ENCODE measurements around the gene GRAMD2B.
"Not testable (repeated sequence)": the region's sequence is repeated elsewhere in the genome, so short reads cannot be mapped to it uniquely, and the experiment has no call there.

The GRAMD2B gene

DNA sequence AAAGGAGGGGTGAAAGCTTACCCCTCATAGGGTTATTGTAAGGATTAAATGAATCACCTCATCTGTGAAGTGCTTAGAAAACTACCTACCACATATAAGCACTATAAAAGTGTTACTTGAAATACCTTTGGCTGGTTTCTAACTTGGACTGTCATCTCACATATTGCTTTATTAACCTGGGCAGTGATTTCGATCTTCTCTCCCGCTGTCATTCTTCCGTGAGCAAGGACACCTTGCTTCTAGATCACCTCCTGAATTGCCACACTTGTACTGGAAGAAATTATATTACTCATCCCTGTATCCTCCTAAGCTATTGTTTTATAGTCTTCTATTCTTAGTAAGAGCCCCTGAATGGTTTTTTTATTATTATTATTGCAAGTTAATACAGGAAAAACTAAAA lies 34.0 kb upstream of the GRAMD2B start:
- H3K4me3 ChIP-seq (ENCODE audit: low read depth in 1 of 2, low read length in 2 of 2) = no peak overlapping the region
- no peak overlapping the region for H3K9ac ChIP-seq (ENCODE audit: low read depth in 1 of 2, low read length in 2 of 2)
- no peaks in the 10 kb centered on the region for H3K9me3 ChIP-seq (ENCODE audit: control insufficient read depth in 1 of 2, low read length in 2 of 2)
- H3K27ac ChIP-seq (ENCODE audit: low read depth, low read length) = no peak overlapping the region
- no peaks in the 10 kb centered on the region for H3K27me3 ChIP-seq (ENCODE audit: control insufficient read depth in 1 of 2, insufficient read depth in 2 of 2, low read length in 2 of 2)
- peaks cover 16 to 23% of the 10 kb centered on the region in 2 donors for H3K4me1 ChIP-seq (ENCODE audit: control insufficient read depth in 1 of 2, insufficient read depth in 2 of 2, low read length in 2 of 2)
- no peaks in the 10 kb centered on the region for H3K36me3 ChIP-seq (ENCODE audit: control insufficient read depth in 1 of 2, insufficient read depth in 2 of 2, low read length in 2 of 2)

DNA sequence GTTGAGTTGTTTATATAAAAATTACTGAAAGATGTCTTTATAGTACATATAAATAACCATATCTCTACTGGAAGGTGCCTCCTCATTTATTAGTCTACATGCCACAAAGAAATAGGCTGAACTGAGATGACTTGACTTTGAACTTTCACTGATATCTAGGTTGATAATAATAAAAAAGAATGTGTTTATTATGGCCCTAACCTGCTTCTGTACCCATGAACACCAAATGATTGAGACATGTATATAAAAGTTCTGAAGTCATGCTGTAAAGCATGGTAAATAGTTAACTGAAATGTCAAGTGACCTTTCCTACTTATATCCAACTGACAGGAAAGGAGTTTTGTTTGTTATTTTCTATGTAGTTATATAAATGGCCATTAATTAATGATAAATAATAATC lies 33.2 kb upstream of the GRAMD2B start:
- Histone ChIP-seq H3K27ac (ENCODE audit: low read depth, low read length) (no peak overlapping the region), H3K4me1 (ENCODE audit: control insufficient read depth in 1 of 2, insufficient read depth in 2 of 2, low read length in 2 of 2) (peaks cover 9 to 15% of the 10 kb centered on the region in 2 donors), H3K36me3 (ENCODE audit: control insufficient read depth in 1 of 2, insufficient read depth in 2 of 2, low read length in 2 of 2) (no peaks in the 10 kb centered on the region), H3K4me3 (ENCODE audit: low read depth in 1 of 2, low read length in 2 of 2) (no peak overlapping the region), H3K27me3 (ENCODE audit: control insufficient read depth in 1 of 2, insufficient read depth in 2 of 2, low read length in 2 of 2) (no peaks in the 10 kb centered on the region), H3K9ac (ENCODE audit: low read depth in 1 of 2, low read length in 2 of 2) (no peak overlapping the region), H3K9me3 (ENCODE audit: control insufficient read depth in 1 of 2, low read length in 2 of 2) (no peaks in the 10 kb centered on the region)

DNA sequence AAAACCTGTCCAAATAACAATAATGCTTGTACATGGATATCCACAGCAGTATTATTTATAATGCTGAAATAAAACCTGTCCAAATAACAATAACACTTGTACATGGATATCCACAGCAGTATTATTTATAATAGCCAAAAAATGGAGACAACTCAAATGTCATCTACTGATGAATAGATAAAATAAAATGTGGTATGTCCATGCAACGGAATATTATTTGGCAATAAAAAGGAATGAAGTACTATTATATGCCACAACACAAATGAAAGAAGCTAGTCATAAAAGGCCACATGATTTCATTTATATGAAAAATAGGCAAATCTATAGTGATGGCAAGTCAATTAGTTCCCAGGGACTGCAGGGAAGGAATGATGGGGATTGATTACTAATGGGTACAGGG lies 31.8 kb upstream of the GRAMD2B start:
- H3K9ac ChIP-seq (ENCODE audit: low read depth in 1 of 2, low read length in 2 of 2) = no peak overlapping the region
- H3K36me3 ChIP-seq (ENCODE audit: control insufficient read depth in 1 of 2, insufficient read depth in 2 of 2, low read length in 2 of 2) = no peaks in the 10 kb centered on the region
- peaks cover 8 to 9% of the 10 kb centered on the region in 2 donors for H3K4me1 ChIP-seq (ENCODE audit: control insufficient read depth in 1 of 2, insufficient read depth in 2 of 2, low read length in 2 of 2)
- H3K4me3 ChIP-seq (ENCODE audit: low read depth in 1 of 2, low read length in 2 of 2) = no peak overlapping the region
- no peaks in the 10 kb centered on the region for H3K9me3 ChIP-seq (ENCODE audit: control insufficient read depth in 1 of 2, low read length in 2 of 2)
- no peak overlapping the region for H3K27ac ChIP-seq (ENCODE audit: low read depth, low read length)
- H3K27me3 ChIP-seq (ENCODE audit: control insufficient read depth in 1 of 2, insufficient read depth in 2 of 2, low read length in 2 of 2) = no peaks in the 10 kb centered on the region

DNA sequence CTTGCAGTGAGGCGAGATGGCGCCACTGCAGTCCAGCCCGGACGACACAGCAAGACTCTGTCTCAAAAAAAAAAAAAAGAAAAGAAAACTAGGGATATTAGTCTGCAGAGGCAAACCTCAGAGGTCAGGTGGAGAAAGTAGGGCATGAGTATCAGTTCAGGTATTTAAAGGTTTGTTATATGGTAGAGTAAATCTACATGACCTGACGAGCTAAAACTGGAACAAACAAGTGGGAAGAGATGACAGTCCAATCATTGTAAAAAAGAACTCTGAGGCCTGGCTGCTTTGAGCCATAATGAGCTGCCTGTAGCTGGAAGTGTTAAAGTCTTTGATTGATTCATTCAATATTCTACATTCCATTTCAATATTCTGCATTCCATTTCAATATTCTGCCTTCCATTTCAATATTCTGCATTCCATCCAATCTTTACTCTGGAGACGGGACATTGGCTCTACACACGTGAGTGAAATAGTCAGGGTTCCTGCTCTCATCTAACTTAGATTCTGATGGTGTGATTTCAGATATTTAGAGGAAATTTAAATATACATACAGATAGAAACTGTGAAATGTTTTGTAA lies 28.9 kb upstream of the GRAMD2B start:
- Histone ChIP-seq H3K9me3 (ENCODE audit: control insufficient read depth in 1 of 2, low read length in 2 of 2) (peaks cover 2% of the 10 kb centered on the region in 2 donors), H3K9ac (ENCODE audit: low read depth in 1 of 2, low read length in 2 of 2) (no peak overlapping the region), H3K4me3 (ENCODE audit: low read depth in 1 of 2, low read length in 2 of 2) (no peak overlapping the region), H3K4me1 (ENCODE audit: control insufficient read depth in 1 of 2, insufficient read depth in 2 of 2, low read length in 2 of 2) (peaks cover 5 to 8% of the 10 kb centered on the region in 2 donors), H3K36me3 (ENCODE audit: control insufficient read depth in 1 of 2, insufficient read depth in 2 of 2, low read length in 2 of 2) (no peaks in the 10 kb centered on the region), H3K27ac (ENCODE audit: low read depth, low read length) (no peak overlapping the region), H3K27me3 (ENCODE audit: control insufficient read depth in 1 of 2, insufficient read depth in 2 of 2, low read length in 2 of 2) (no peaks in the 10 kb centered on the region)

DNA sequence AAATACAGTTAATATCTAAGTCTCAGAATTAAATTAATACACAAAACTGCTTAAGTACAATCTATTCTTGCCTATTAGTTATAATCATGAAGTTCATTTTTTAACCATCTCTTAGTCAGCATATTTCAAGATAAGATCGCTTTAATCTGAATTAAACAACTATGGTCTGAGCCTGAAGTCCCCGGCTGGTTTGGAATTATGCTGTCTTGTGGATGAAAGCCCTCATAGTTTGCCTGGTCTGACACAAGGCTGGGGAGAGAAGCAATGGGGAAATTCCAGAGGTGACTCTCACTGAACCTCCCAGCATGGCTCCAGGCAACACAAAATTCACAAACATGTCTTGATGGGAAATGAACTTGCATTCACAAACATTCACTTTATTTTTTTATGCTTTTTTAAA lies 28.0 kb upstream of the GRAMD2B start:
- peaks cover 0 to 4% of the 10 kb centered on the region in 2 donors for H3K36me3 ChIP-seq (ENCODE audit: control insufficient read depth in 1 of 2, insufficient read depth in 2 of 2, low read length in 2 of 2)
- H3K4me1 ChIP-seq (ENCODE audit: control insufficient read depth in 1 of 2, insufficient read depth in 2 of 2, low read length in 2 of 2) = peaks cover 5 to 7% of the 10 kb centered on the region in 2 donors
- no peak overlapping the region for H3K9ac ChIP-seq (ENCODE audit: low read depth in 1 of 2, low read length in 2 of 2)
- no peak overlapping the region for H3K4me3 ChIP-seq (ENCODE audit: low read depth in 1 of 2, low read length in 2 of 2)
- no peaks in the 10 kb centered on the region for H3K27me3 ChIP-seq (ENCODE audit: control insufficient read depth in 1 of 2, insufficient read depth in 2 of 2, low read length in 2 of 2)
- no peak overlapping the region for H3K27ac ChIP-seq (ENCODE audit: low read depth, low read length)
- H3K9me3 ChIP-seq (ENCODE audit: control insufficient read depth in 1 of 2, low read length in 2 of 2) = peaks cover 5 to 8% of the 10 kb centered on the region in 2 donors

DNA sequence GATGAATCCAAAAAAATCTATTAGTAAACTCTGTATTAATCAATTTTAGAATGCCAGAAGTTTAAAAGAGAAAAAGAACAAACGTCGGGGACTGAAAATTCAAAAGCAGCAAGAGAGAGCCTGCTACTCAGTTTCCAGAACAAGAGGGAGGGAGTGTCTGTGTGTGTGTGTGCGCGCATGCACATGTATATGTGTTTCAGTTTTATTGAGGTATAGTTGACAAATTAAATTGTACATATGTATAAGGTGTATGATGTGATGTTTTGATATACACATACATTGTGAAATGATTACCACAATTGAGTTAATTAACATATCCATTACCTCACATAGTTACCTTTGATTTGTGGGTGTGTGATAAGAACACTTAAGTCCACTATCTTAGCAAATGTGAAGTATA lies 27.6 kb upstream of the GRAMD2B start:
- Histone ChIP-seq H3K27me3 (ENCODE audit: control insufficient read depth in 1 of 2, insufficient read depth in 2 of 2, low read length in 2 of 2) (no peaks in the 10 kb centered on the region), H3K27ac (ENCODE audit: low read depth, low read length) (no peak overlapping the region), H3K4me1 (ENCODE audit: control insufficient read depth in 1 of 2, insufficient read depth in 2 of 2, low read length in 2 of 2) (peaks cover 3 to 5% of the 10 kb centered on the region in 2 donors), H3K9ac (ENCODE audit: low read depth in 1 of 2, low read length in 2 of 2) (no peak overlapping the region), H3K36me3 (ENCODE audit: control insufficient read depth in 1 of 2, insufficient read depth in 2 of 2, low read length in 2 of 2) (peaks cover 0 to 7% of the 10 kb centered on the region in 2 donors), H3K4me3 (ENCODE audit: low read depth in 1 of 2, low read length in 2 of 2) (no peak overlapping the region), H3K9me3 (ENCODE audit: control insufficient read depth in 1 of 2, low read length in 2 of 2) (peaks cover 8 to 11% of the 10 kb centered on the region in 2 donors)

DNA sequence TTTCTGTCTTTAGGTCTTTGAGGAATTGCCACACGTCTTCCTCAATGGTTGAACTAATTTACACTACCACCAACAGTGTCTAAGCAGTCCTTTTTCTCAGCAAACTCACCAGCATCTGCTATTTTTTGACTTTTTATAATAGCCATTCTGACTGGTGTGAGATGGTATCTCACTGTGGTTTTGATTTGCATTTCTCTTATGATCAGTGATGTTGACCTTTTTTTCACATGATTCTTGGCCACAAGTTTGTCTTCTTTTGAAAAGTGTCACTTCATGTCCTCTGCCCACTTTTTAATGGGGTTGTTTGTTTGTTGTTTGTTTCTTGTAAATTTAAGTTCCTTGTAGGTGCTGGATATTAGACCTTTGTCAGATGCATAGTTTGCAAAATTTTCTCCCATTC lies 26.5 kb upstream of the GRAMD2B start:
- peaks cover 0 to 10% of the 10 kb centered on the region in 2 donors for H3K36me3 ChIP-seq (ENCODE audit: control insufficient read depth in 1 of 2, insufficient read depth in 2 of 2, low read length in 2 of 2)
- H3K4me3 ChIP-seq (ENCODE audit: low read depth in 1 of 2, low read length in 2 of 2); H3K4me1 ChIP-seq (ENCODE audit: control insufficient read depth in 1 of 2, insufficient read depth in 2 of 2, low read length in 2 of 2); H3K27me3 ChIP-seq (ENCODE audit: control insufficient read depth in 1 of 2, insufficient read depth in 2 of 2, low read length in 2 of 2); H3K9ac ChIP-seq (ENCODE audit: low read depth in 1 of 2, low read length in 2 of 2); H3K27ac ChIP-seq (ENCODE audit: low read depth, low read length): not testable (repeated sequence)
- H3K9me3 ChIP-seq (ENCODE audit: control insufficient read depth in 1 of 2, low read length in 2 of 2) = peaks cover 13 to 21% of the 10 kb centered on the region in 2 donors

DNA sequence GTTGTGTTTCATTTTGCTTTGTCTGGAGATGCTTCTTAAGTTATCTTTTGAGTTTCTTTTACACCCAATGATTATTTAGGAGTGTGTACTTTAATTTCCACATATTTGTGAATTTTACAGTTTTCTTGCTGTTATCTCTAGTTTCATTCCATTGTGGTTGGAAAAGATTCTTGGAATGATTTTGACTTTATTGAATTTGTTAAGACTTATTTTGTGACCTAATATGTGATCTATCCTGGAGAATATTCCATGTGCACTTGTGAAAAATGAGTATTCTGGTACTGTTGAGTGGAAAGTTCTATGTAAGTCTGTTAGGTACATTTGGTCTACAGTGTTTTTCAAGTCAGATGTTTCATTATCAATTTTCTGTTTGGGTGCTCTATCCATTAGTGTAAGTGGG lies 24.4 kb upstream of the GRAMD2B start:
- H3K9me3 ChIP-seq (ENCODE audit: control insufficient read depth in 1 of 2, low read length in 2 of 2) = peaks cover 19 to 26% of the 10 kb centered on the region in 2 donors
- no peak overlapping the region for H3K27ac ChIP-seq (ENCODE audit: low read depth, low read length)
- H3K27me3 ChIP-seq (ENCODE audit: control insufficient read depth in 1 of 2, insufficient read depth in 2 of 2, low read length in 2 of 2) = no peaks in the 10 kb centered on the region
- H3K4me3 ChIP-seq (ENCODE audit: low read depth in 1 of 2, low read length in 2 of 2) = no peak overlapping the region
- no peak overlapping the region for H3K9ac ChIP-seq (ENCODE audit: low read depth in 1 of 2, low read length in 2 of 2)
- H3K4me1 ChIP-seq (ENCODE audit: control insufficient read depth in 1 of 2, insufficient read depth in 2 of 2, low read length in 2 of 2) = no peaks in the 10 kb centered on the region
- peaks cover 0 to 12% of the 10 kb centered on the region in 2 donors for H3K36me3 ChIP-seq (ENCODE audit: control insufficient read depth in 1 of 2, insufficient read depth in 2 of 2, low read length in 2 of 2)

DNA sequence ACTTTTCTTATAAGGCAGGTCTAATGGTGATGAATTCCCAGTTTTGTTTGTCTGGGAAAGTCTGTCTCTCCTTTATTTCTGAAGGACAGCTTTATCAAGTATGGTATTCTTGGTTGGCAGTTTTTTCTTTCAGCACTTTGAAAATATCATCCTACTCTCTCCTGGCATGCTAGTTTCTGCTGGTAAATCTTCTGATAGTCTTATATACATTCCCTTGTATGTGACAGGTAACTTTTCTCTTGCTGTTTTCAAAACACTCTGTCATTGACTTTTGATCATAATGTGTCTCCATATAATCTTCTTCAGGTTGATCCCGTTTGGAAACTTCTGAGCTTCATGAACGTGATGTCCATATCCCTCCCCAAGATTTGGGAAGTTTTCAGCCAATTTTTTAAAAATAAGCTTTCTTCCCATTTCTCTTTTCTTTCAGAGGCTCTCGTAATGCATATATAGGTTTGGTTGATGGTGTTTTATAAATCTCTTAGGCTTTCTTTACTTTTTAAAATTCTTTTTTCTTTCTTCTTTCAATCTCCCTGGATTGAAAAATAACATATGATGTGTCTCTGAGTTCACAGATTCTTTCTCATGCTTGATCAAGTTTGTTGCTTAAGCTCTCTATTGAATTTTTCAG lies 22.5 kb upstream of the GRAMD2B start:
- no peaks in the 10 kb centered on the region for H3K4me1 ChIP-seq (ENCODE audit: control insufficient read depth in 1 of 2, insufficient read depth in 2 of 2, low read length in 2 of 2)
- H3K9ac ChIP-seq (ENCODE audit: low read depth in 1 of 2, low read length in 2 of 2) = no peak overlapping the region
- H3K27ac ChIP-seq (ENCODE audit: low read depth, low read length) = no peak overlapping the region
- H3K27me3 ChIP-seq (ENCODE audit: control insufficient read depth in 1 of 2, insufficient read depth in 2 of 2, low read length in 2 of 2) = no peaks in the 10 kb centered on the region
- H3K9me3 ChIP-seq (ENCODE audit: control insufficient read depth in 1 of 2, low read length in 2 of 2) = peaks cover 19 to 26% of the 10 kb centered on the region in 2 donors
- H3K4me3 ChIP-seq (ENCODE audit: low read depth in 1 of 2, low read length in 2 of 2) = no peak overlapping the region
- peaks cover 0 to 12% of the 10 kb centered on the region in 2 donors for H3K36me3 ChIP-seq (ENCODE audit: control insufficient read depth in 1 of 2, insufficient read depth in 2 of 2, low read length in 2 of 2)

DNA sequence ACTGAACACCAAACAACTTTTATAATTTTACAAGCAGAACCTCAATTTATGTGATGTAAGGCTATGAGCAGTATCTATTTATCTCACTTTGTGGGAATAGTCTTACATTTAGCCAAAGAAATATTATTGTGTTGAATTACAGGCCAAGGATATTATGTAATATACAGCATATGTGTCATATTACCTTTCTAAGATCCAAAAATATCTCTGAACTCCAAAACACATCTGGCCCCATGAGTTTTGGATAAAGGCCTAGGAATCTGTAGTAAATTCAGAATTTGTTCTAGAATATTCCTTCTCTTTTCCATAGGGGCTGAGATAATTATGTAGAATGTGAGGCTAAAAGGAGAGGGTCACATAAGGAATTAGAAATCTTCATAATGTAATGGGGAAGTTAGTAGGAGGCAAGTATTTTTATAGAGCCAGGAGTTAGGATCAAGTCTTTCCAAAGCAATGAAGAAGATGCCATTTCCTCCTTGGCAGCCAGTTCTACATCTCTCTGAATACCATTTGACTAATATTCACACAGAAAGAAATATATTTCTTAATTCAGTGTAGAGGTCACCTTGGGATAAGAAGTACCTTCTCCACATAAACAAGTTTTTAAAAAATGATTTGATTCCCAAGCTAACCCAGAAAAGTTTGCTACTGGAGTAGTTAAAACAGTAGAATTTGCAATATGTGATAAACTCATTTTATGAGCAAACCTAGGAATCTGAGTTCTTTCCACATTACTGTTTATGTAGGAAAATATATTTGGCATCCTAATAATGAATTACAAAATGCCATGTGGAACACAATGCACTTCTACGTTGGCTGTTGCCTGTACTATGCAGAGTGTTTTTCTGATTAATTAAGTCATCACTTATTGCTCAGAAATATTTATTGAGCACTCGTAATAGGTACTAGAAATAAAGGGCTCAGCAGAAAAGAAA lies 20.3 kb upstream of the GRAMD2B start:
- Histone ChIP-seq H3K36me3 (ENCODE audit: control insufficient read depth in 1 of 2, insufficient read depth in 2 of 2, low read length in 2 of 2) (peaks cover 0 to 12% of the 10 kb centered on the region in 2 donors), H3K4me3 (ENCODE audit: low read depth in 1 of 2, low read length in 2 of 2) (no peak overlapping the region), H3K9ac (ENCODE audit: low read depth in 1 of 2, low read length in 2 of 2) (no peak overlapping the region), H3K27ac (ENCODE audit: low read depth, low read length) (no peak overlapping the region), H3K4me1 (ENCODE audit: control insufficient read depth in 1 of 2, insufficient read depth in 2 of 2, low read length in 2 of 2) (no peaks in the 10 kb centered on the region), H3K9me3 (ENCODE audit: control insufficient read depth in 1 of 2, low read length in 2 of 2) (peaks cover 19 to 26% of the 10 kb centered on the region in 2 donors), H3K27me3 (ENCODE audit: control insufficient read depth in 1 of 2, insufficient read depth in 2 of 2, low read length in 2 of 2) (no peaks in the 10 kb centered on the region)

All from duodenal mucosa (tissue), 2 donors.